Measurements from ENCODE around the gene HOXB5. TPM values are rescaled to one million over a fixed set of nuclear protein-coding genes. Genes with fewer than 3 reads are reported as not detected.

HOXB5 gene
- total RNA-seq, 2 experiments from 2014 or later = not detected

- Mint-ChIP-seq H3K4me1 (ENCODE audit: low read depth) (peaks cover 40% of the 10 kb centered on the region), H3K36me3 (ENCODE audit: low read depth) (no peaks in the 10 kb centered on the region), H3K27ac (no peak overlapping the region), H3K4me3 (peak overlapping the region; percentile 48), H3K27me3 (peaks cover 69% of the 10 kb centered on the region), H3K9me3 (no peaks in the 10 kb centered on the region)
- POLR2A ChIA-PET = no interaction called here
- Histone ChIP-seq H3K27me3 (ENCODE audit: control insufficient read depth in 1 of 2, insufficient read depth in 2 of 2, low read length in 2 of 2) (peaks cover 23 to 24% of the 10 kb centered on the region in 2 experiments), H3K36me3 (ENCODE audit: insufficient read depth, low read length) (no peaks in the 10 kb centered on the region), H3K27ac (ENCODE audit: low read depth in 1 of 2, low read length in 2 of 2) (no peak overlapping the region), H3K4me3 (ENCODE audit: low read length) (no peak overlapping the region), H3K9me3 (ENCODE audit: control insufficient read depth in 1 of 2, insufficient read depth in 1 of 2, low read length in 2 of 2) (peaks cover 0 to 3% of the 10 kb centered on the region in 2 experiments), H3K4me1 (ENCODE audit: insufficient read depth, low read length) (peaks cover 44% of the 10 kb centered on the region)
- intact Hi-C loops (cut with DNase I, micrococcal nuclease) = no loop called here
- CTCF ChIA-PET = no interaction called here
- ATAC-seq (ENCODE audit: poor library complexity) (no peak), DNase-seq (no peak)
- TF ChIP-seq CTCF (IDR thresholded peaks at IDR 0.05) = no peak
These were observed 17.7 kb downstream of the HOXB5 start for GRCh38 chr17:48575673-48576478.

- Histone ChIP-seq H3K36me3 (ENCODE audit: insufficient read depth, low read length) (no peaks in the 10 kb centered on the region), H3K4me1 (ENCODE audit: insufficient read depth, low read length) (peaks cover 38% of the 10 kb centered on the region), H3K27ac (ENCODE audit: low read depth in 1 of 2, low read length in 2 of 2) (no peak overlapping the region), H3K4me3 (ENCODE audit: low read length) (no peak overlapping the region), H3K9me3 (ENCODE audit: control insufficient read depth in 1 of 2, insufficient read depth in 1 of 2, low read length in 2 of 2) (peaks cover 0 to 3% of the 10 kb centered on the region in 2 experiments), H3K27me3 (ENCODE audit: control insufficient read depth in 1 of 2, insufficient read depth in 2 of 2, low read length in 2 of 2) (peaks cover 15 to 17% of the 10 kb centered on the region in 2 experiments)
- peaks cover 32% of the 10 kb centered on the region for H3K4me1 Mint-ChIP-seq (ENCODE audit: low read depth)
- ATAC-seq (ENCODE audit: poor library complexity) (no peak), DNase-seq (no peak)
- no peaks in the 10 kb centered on the region for H3K9me3 Mint-ChIP-seq
- peaks cover 62% of the 10 kb centered on the region for H3K27me3 Mint-ChIP-seq
- CTCF ChIA-PET = interaction anchor here (1.0 kb wide), 1 partner anchor 223 kb away, joined by 7 read pairs; no protein-coding TSS in a partner anchor
- POLR2A ChIA-PET = no interaction called here
- intact Hi-C loops (cut with DNase I, micrococcal nuclease) = no loop called here
- H3K36me3 Mint-ChIP-seq (ENCODE audit: low read depth) = no peaks in the 10 kb centered on the region
- TF ChIP-seq CTCF (IDR thresholded peaks at IDR 0.05) = no peak
- H3K27ac Mint-ChIP-seq = no peak overlapping the region
- H3K4me3 Mint-ChIP-seq = peak overlapping the region; percentile 23
These were observed 18.5 kb downstream of the HOXB5 start for GRCh38 chr17:48575066-48575582.

- ChIA-PET CTCF (interaction anchor here (1.0 kb wide), 1 partner anchor 223 kb away, joined by 7 read pairs; no protein-coding TSS in a partner anchor), POLR2A (no interaction called here)
- peaks cover 57% of the 10 kb centered on the region for H3K27me3 Mint-ChIP-seq
- TF ChIP-seq CTCF (IDR thresholded peaks at IDR 0.05) = no peak
- peaks cover 10 to 15% of the 10 kb centered on the region in 2 experiments for H3K27me3 ChIP-seq (ENCODE audit: control insufficient read depth in 1 of 2, insufficient read depth in 2 of 2, low read length in 2 of 2)
- no peak for ATAC-seq (ENCODE audit: poor library complexity)
- H3K4me1 Mint-ChIP-seq (ENCODE audit: low read depth) = peaks cover 27% of the 10 kb centered on the region
- no peak overlapping the region for H3K4me3 Mint-ChIP-seq
- intact Hi-C loops (cut with DNase I, micrococcal nuclease) = no loop called here
- H3K9me3 ChIP-seq (ENCODE audit: control insufficient read depth in 1 of 2, insufficient read depth in 1 of 2, low read length in 2 of 2) = no peaks in the 10 kb centered on the region
- peaks cover 34% of the 10 kb centered on the region for H3K4me1 ChIP-seq (ENCODE audit: insufficient read depth, low read length)
- H3K36me3 Mint-ChIP-seq (ENCODE audit: low read depth) = no peaks in the 10 kb centered on the region
- no peak for DNase-seq
- no peak overlapping the region for H3K27ac Mint-ChIP-seq
- no peak overlapping the region for H3K27ac ChIP-seq (ENCODE audit: low read depth in 1 of 2, low read length in 2 of 2)
- H3K9me3 Mint-ChIP-seq = no peaks in the 10 kb centered on the region
- H3K4me3 ChIP-seq (ENCODE audit: low read length) = no peak overlapping the region
- H3K36me3 ChIP-seq (ENCODE audit: insufficient read depth, low read length) = no peaks in the 10 kb centered on the region
These were observed 19.0 kb downstream of the HOXB5 start for GRCh38 chr17:48574505-48575065.

All from CD4-positive, alpha-beta T cell (primary cell).